H9 (cell line): ENCODE results near the gene DTNA. TPM values are rescaled to one million over a fixed set of nuclear protein-coding genes. Genes with fewer than 3 reads are reported as not detected.

Experiments
- DNase-seq: peaks from one replicate; pipeline ENCODE4 v3.0.0-alpha.2; 2017
- H2AFZ ChIP-seq: one replicate; pipeline ENCODE4 v1.6.1; 2013; ENCODE audit warnings: mild to moderate bottlenecking, low read length, control low read depth, moderate library complexity
- H2AK5ac ChIP-seq: 2 replicates; pipeline ENCODE4 v1.6.1; 2013; ENCODE audit warnings: low read length, control low read depth, mixed read lengths; ENCODE audit not compliant: insufficient read length
- H2BK120ac ChIP-seq: one replicate; pipeline ENCODE4 v1.6.1; 2013; ENCODE audit warnings: low read depth, mild to moderate bottlenecking, low read length, control low read depth, inconsistent platforms; ENCODE audit not compliant: poor library complexity, severe bottlenecking
- H2BK12ac ChIP-seq: 2 replicates; pipeline ENCODE4 v1.6.1; 2013; ENCODE audit warnings: low read length, control low read depth, mixed read lengths, low read depth; ENCODE audit not compliant: insufficient read length
- H2BK15ac ChIP-seq: 2 replicates; pipeline ENCODE4 v1.6.1; 2013; ENCODE audit warnings: low read depth, low read length, control low read depth
- H2BK20ac ChIP-seq: one replicate; pipeline ENCODE4 v1.6.1; 2013; ENCODE audit warnings: low read depth, mild to moderate bottlenecking, low read length, control low read depth, inconsistent platforms; ENCODE audit not compliant: poor library complexity, severe bottlenecking
- H2BK5ac ChIP-seq: 2 replicates; pipeline ENCODE4 v1.6.1; 2013; ENCODE audit warnings: low read length, control low read depth, mixed read lengths; ENCODE audit not compliant: insufficient read length
- H3K14ac ChIP-seq: 2 replicates; pipeline ENCODE4 v1.6.1; 2013; ENCODE audit warnings: low read length, control low read depth; ENCODE audit not compliant: insufficient read depth
- H3K18ac ChIP-seq: 2 replicates; pipeline ENCODE4 v1.6.1; 2013; ENCODE audit warnings: low read depth, mild to moderate bottlenecking, mixed read lengths, low read length, control low read depth; ENCODE audit not compliant: insufficient read length
- H3K23ac ChIP-seq: 2 replicates; pipeline ENCODE4 v1.6.1; 2013; ENCODE audit warnings: low read length, control low read depth, mixed read lengths, low read depth; ENCODE audit not compliant: insufficient read length
- H3K23me2 ChIP-seq: 2 replicates; pipeline ENCODE4 v1.6.1; 2013; ENCODE audit warnings: low read depth, mild to moderate bottlenecking, mixed read lengths, low read length, control low read depth; ENCODE audit not compliant: insufficient read length, poor library complexity, severe bottlenecking
- H3K27ac ChIP-seq: 2 replicates; pipeline ENCODE4 v1.5.1; 2013; ENCODE audit warnings: low read length, control low read depth, mixed read lengths, low read depth; ENCODE audit not compliant: insufficient read length
- H3K27me3 ChIP-seq: 2 replicates; pipeline ENCODE4 v1.6.1; 2013; ENCODE audit warnings: low read length, control low read depth, inconsistent platforms; ENCODE audit not compliant: insufficient read depth
- H3K4ac ChIP-seq: 2 replicates; pipeline ENCODE4 v1.6.1; 2013; ENCODE audit warnings: low read depth, mild to moderate bottlenecking, control low read depth, inconsistent platforms, low read length, moderate library complexity
- H3K4me1 ChIP-seq: 2 replicates; pipeline ENCODE4 v1.6.1; 2013; ENCODE audit warnings: low read length, control low read depth, inconsistent platforms; ENCODE audit not compliant: insufficient read depth
- H3K4me2 ChIP-seq: 2 replicates; pipeline ENCODE4 v1.6.1; 2013; ENCODE audit warnings: low read length, control low read depth, mixed read lengths; ENCODE audit not compliant: insufficient read length, insufficient read depth
- H3K56ac ChIP-seq: 2 replicates; pipeline ENCODE4 v1.6.1; 2013; ENCODE audit warnings: low read depth, mild to moderate bottlenecking, mixed read lengths, low read length, control low read depth; ENCODE audit not compliant: insufficient read length
- H3K79me1 ChIP-seq: 2 replicates; pipeline ENCODE4 v1.6.1; 2013; ENCODE audit warnings: low read depth, mild to moderate bottlenecking, moderate library complexity, low read length, control low read depth, inconsistent platforms; ENCODE audit not compliant: insufficient read depth, poor library complexity, severe bottlenecking
- H3K79me2 ChIP-seq: 2 replicates; pipeline ENCODE4 v1.6.1; 2013; ENCODE audit warnings: low read length, control low read depth, inconsistent platforms; ENCODE audit not compliant: insufficient read depth
- H3K9ac ChIP-seq: 2 replicates; pipeline ENCODE4 v1.6.1; 2013; ENCODE audit warnings: low read length, control low read depth, mixed read lengths; ENCODE audit not compliant: insufficient read length; ENCODE audit errors: extremely low read depth
- H3K9me3 ChIP-seq: one replicate; pipeline ENCODE4 v1.6.1; 2013; ENCODE audit warnings: low read depth, low read length, inconsistent platforms; ENCODE audit not compliant: control insufficient read depth
- H3T11ph ChIP-seq: one replicate; pipeline ENCODE4 v1.6.1; 2013; ENCODE audit warnings: mild to moderate bottlenecking, low read length, control low read depth, inconsistent platforms
- H4K20me1 ChIP-seq: one replicate; pipeline ENCODE4 v1.6.1; 2013; ENCODE audit not compliant: control insufficient read depth, insufficient read length, insufficient read depth
- H4K5ac ChIP-seq: 2 replicates; pipeline ENCODE4 v1.6.1; 2013; ENCODE audit warnings: low read depth, mild to moderate bottlenecking, mixed read lengths, low read length, control low read depth; ENCODE audit not compliant: insufficient read length
- H4K8ac ChIP-seq: replicated peaks from 2 replicates; pipeline ENCODE4 v1.6.1; 2013; ENCODE audit warnings: low read length, control low read depth, mixed read lengths, low read depth; ENCODE audit not compliant: insufficient read length
- H4K91ac ChIP-seq: 2 replicates; pipeline ENCODE4 v1.6.1; 2013; ENCODE audit warnings: low read depth, mild to moderate bottlenecking, moderate library complexity, mixed read lengths, low read length, control low read depth; ENCODE audit not compliant: insufficient read length
- H3K27ac Mint-ChIP-seq, 3 experiments: 2 replicates in 2 of 3; 3 replicates in 1 of 3; pipeline ENCODE4 v1.8.0; 2020 to 2021; ENCODE audit warnings: mixed read lengths in 3 of 3, mild to moderate bottlenecking in 1 of 3, moderate library complexity in 1 of 3
- H3K27me3 Mint-ChIP-seq: 2 replicates; pipeline ENCODE4 v1.8.0; 2021; ENCODE audit warnings: low read depth, mild to moderate bottlenecking, moderate library complexity, mixed read lengths
- H3K36me3 Mint-ChIP-seq, 3 experiments: 2 replicates in 2 of 3; 3 replicates in 1 of 3; pipeline ENCODE4 v1.8.0; 2020 to 2021; ENCODE audit warnings: low read depth in 3 of 3, mixed read lengths in 3 of 3; ENCODE audit not compliant: insufficient read depth in 1 of 3
- H3K4me1 Mint-ChIP-seq, 2 experiments: 2 replicates each; pipeline ENCODE4 v1.8.0; 2020; ENCODE audit warnings: mixed read lengths in 2 of 2
- H3K4me3 Mint-ChIP-seq, 2 experiments: 2 replicates in 1 of 2; 3 replicates in 1 of 2; pipeline ENCODE4 v1.8.0; 2020 to 2021; ENCODE audit warnings: mild to moderate bottlenecking in 2 of 2, mixed read lengths in 2 of 2, moderate library complexity in 1 of 2
- H3K9me3 Mint-ChIP-seq, 2 experiments: 2 replicates in 1 of 2; 3 replicates in 1 of 2; pipeline ENCODE4 v1.8.0; 2020; ENCODE audit warnings: mild to moderate bottlenecking in 2 of 2, mixed read lengths in 2 of 2, moderate library complexity in 1 of 2
- WGBS: extraction: QIAGEN DNeasy Blood & Tissue Kit; methylation state at CpG from one replicate; pipeline ENCODE4 v1.1.7; 2013; ENCODE audit warnings: missing lambda C conversion rate, low lambda C conversion rate, mixed read lengths; ENCODE audit not compliant: insufficient read length; ENCODE audit errors: extremely low coverage; 5-methylcytosine and 5-hydroxymethylcytosine counted together
- total RNA-seq: library from RNA; stranded (reverse); gene quantifications from 2 replicates; pipeline ENCODE4 v1.2.1, GENCODE V29; 2021
- TF ChIP-seq, protein P1 (sequence below): fragments of 200-600 bp; sonication (generic); conservative IDR thresholded peaks from 3 replicates; pipeline ENCODE4 v1.8.0; 2021; ENCODE audit warnings: antibody characterized with exemption, mild to moderate bottlenecking

The DTNA gene
- total RNA-seq, 1 experiment from 2014 or later: 25.5 TPM

GRCh38 chr18:34834897-34835296 lies 124.8 kb downstream of the DTNA start:
- Mint-ChIP-seq H3K4me3 (no peak overlapping the region), H3K4me1 (peaks cover 9 to 17% of the 10 kb centered on the region in 2 experiments), H3K27ac (no peak overlapping the region), H3K27me3 (no peaks in the 10 kb centered on the region; the same call in 1 of the 2 replicates), H3K36me3 (peaks cover 1 to 12% (median 4%) of the 10 kb centered on the region in 3 experiments; a peak in 5 of 7 replicates), H3K9me3 (peaks cover 0 to 2% of the 10 kb centered on the region in 2 experiments; a peak in 2 of 5 replicates)
- H3K4ac ChIP-seq: no peak overlapping the region
- no CpG with 5 or more reads among the region's 2 CpGs for whole genome bisulfite sequencing
- no peak overlapping the region for H2BK5ac ChIP-seq
- no peak overlapping the region for H2AK5ac ChIP-seq
- TF ChIP-seq, protein P1, sequence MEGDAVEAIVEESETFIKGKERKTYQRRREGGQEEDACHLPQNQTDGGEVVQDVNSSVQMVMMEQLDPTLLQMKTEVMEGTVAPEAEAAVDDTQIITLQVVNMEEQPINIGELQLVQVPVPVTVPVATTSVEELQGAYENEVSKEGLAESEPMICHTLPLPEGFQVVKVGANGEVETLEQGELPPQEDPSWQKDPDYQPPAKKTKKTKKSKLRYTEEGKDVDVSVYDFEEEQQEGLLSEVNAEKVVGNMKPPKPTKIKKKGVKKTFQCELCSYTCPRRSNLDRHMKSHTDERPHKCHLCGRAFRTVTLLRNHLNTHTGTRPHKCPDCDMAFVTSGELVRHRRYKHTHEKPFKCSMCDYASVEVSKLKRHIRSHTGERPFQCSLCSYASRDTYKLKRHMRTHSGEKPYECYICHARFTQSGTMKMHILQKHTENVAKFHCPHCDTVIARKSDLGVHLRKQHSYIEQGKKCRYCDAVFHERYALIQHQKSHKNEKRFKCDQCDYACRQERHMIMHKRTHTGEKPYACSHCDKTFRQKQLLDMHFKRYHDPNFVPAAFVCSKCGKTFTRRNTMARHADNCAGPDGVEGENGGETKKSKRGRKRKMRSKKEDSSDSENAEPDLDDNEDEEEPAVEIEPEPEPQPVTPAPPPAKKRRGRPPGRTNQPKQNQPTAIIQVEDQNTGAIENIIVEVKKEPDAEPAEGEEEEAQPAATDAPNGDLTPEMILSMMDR: no peak
- no peak overlapping the region for H3K9ac ChIP-seq
- H3K18ac ChIP-seq: no peak overlapping the region
- no peak overlapping the region for H2BK15ac ChIP-seq
- no peaks in the 10 kb centered on the region for H3K79me2 ChIP-seq
- no peak overlapping the region for H3K4me2 ChIP-seq
- no peak overlapping the region for H3K14ac ChIP-seq
- no peak overlapping the region for H2AFZ ChIP-seq
- no peak overlapping the region for H3K56ac ChIP-seq
- no peak overlapping the region for H4K8ac ChIP-seq
- no peaks in the 10 kb centered on the region for H3K79me1 ChIP-seq
- H4K5ac ChIP-seq: no peak overlapping the region
- no peak overlapping the region for H3K23ac ChIP-seq
- no peak overlapping the region for H3T11ph ChIP-seq
- no peak for DNase-seq
- H2BK120ac ChIP-seq: no peak overlapping the region
- no peak overlapping the region for H3K27ac ChIP-seq
- no peaks in the 10 kb centered on the region for H3K27me3 ChIP-seq
- no peaks in the 10 kb centered on the region for H3K9me3 ChIP-seq
- no peaks in the 10 kb centered on the region for H4K20me1 ChIP-seq
- no peak overlapping the region for H2BK12ac ChIP-seq
- H3K23me2 ChIP-seq: no peaks in the 10 kb centered on the region
- no peak overlapping the region for H2BK20ac ChIP-seq
- H4K91ac ChIP-seq: no peak overlapping the region
- H3K4me1 ChIP-seq: 0 out of 2 replicates have a peak, but pooled peaks cover 7% of the 10 kb centered on the region
